OCI-LY7 (cell line): ENCODE measurements around the gene ZNF892.

Source experiments
- EZH2phosphoT487 ChIP-seq: fragments of 200-600 bp; sonication (generic); IDR thresholded peaks from 2 replicates; pipeline ENCODE4 v1.6.1; 2018; ENCODE audit warnings: low read depth, borderline replicate concordance, mild to moderate bottlenecking, mixed run types, antibody characterized with exemption, low read length, moderate library complexity, mixed read lengths
- TF ChIP-seq, protein P1 (sequence below): fragments of 200-600 bp; sonication (generic); conservative IDR thresholded peaks from 2 replicates; pipeline ENCODE4 v1.5.1; 2014; ENCODE audit warnings: mild to moderate bottlenecking, antibody characterized with exemption, low read length, moderate library complexity, mixed read lengths

DNA sequence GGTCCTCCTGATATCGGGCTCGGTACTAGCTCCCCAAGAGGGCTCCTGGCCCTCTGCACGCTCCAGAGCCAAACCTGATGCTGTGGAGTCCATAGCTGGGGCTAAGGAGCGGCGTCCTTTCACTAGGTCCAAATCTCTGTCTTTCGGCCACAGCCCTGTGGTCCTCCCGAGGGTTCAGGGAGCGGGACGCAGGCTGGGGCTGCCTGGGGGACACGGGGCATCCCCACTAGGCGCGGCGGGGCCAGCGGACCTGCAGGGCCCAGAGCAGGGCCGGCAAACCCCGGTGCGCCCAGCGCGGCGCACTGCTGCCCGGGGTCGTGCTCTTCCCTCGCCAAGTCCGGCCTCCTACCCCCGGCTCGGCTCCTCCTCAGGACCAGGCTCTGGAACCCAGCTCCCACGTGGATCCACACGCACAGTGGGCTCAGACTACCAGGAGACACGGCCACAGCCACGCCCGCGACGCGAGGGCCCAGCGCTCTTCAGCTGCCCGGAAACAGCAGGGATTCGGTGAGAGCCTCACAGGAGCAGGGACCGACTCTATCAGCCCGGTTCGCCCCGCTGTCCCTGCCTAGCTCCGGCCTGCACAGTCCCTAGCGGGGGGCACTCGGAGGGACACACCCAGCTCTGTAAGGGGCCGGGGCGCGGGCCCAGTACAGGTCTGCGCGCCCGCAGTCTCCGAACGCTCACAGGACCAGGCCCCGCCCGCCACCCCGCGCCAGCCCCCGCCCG is 48.3 kb upstream of the ZNF892 start:
- TF ChIP-seq, protein P1, sequence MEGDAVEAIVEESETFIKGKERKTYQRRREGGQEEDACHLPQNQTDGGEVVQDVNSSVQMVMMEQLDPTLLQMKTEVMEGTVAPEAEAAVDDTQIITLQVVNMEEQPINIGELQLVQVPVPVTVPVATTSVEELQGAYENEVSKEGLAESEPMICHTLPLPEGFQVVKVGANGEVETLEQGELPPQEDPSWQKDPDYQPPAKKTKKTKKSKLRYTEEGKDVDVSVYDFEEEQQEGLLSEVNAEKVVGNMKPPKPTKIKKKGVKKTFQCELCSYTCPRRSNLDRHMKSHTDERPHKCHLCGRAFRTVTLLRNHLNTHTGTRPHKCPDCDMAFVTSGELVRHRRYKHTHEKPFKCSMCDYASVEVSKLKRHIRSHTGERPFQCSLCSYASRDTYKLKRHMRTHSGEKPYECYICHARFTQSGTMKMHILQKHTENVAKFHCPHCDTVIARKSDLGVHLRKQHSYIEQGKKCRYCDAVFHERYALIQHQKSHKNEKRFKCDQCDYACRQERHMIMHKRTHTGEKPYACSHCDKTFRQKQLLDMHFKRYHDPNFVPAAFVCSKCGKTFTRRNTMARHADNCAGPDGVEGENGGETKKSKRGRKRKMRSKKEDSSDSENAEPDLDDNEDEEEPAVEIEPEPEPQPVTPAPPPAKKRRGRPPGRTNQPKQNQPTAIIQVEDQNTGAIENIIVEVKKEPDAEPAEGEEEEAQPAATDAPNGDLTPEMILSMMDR = no peak
- no peak for TF ChIP-seq EZH2phosphoT487
